Measurements from ENCODE around the gene DOCK7. TPM values are rescaled to one million over a fixed set of nuclear protein-coding genes. Genes with fewer than 3 reads are reported as not detected.
"Not testable (repeated sequence)": the region's sequence is repeated elsewhere in the genome, so short reads cannot be mapped to it uniquely, and the experiment has no call there.

DOCK7 gene
- total RNA-seq, 1 donor from 2014 or later = 40.6 TPM

DNA sequence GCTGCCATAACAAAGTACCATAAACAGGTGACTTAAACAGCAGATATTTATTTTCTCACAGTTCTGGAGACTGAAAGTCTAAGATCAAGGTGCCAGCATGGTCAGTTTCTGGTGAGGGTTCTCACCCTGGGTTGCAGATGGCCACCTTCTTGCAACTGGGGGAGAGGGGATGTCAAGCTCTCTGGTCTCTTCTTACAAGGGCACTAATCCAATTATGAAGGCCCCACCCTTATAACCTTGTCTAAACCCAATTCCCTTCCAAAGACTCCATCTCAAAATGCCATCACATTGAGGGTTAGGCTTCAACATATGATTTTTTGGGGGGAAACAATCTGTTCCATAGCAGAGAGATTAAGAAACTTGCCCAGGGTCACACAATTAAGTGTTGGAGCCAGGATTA lies 115.7 kb downstream of the DOCK7 start:
- no peaks in the 10 kb centered on the region for H3K36me3 ChIP-seq (ENCODE audit: control insufficient read depth, insufficient read depth, low read length)

DNA sequence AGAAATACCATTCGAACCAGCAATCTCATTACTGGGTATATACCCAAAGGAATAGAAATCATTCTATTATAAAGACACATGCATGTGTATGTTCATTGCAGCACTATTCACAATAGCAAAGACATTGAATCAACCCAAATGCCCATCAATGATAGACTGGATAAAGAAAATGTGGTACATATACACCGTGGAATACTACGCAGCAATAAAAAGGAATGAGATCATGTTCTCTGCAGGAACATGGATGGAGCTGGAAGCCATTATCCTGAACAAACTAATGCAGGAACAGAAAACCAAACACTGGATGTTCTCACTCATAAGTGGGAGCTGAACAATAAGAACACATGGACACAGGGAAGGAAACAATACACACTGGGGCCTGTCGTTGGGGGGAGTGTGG lies 116.7 kb downstream of the DOCK7 start:
- H3K27me3 ChIP-seq (ENCODE audit: control insufficient read depth, insufficient read depth, low read length); DNase-seq (ENCODE audit: low read depth); H3K36me3 ChIP-seq (ENCODE audit: control insufficient read depth, insufficient read depth, low read length); H3K4me3 ChIP-seq (ENCODE audit: low read depth, low read length): not testable (repeated sequence)

More for the DNA sequence above, 115.7 kb downstream of the DOCK7 start:
- no peaks in the 10 kb centered on the region for H3K27me3 ChIP-seq (ENCODE audit: control insufficient read depth, insufficient read depth, low read length)
- TF ChIP-seq, protein P1, sequence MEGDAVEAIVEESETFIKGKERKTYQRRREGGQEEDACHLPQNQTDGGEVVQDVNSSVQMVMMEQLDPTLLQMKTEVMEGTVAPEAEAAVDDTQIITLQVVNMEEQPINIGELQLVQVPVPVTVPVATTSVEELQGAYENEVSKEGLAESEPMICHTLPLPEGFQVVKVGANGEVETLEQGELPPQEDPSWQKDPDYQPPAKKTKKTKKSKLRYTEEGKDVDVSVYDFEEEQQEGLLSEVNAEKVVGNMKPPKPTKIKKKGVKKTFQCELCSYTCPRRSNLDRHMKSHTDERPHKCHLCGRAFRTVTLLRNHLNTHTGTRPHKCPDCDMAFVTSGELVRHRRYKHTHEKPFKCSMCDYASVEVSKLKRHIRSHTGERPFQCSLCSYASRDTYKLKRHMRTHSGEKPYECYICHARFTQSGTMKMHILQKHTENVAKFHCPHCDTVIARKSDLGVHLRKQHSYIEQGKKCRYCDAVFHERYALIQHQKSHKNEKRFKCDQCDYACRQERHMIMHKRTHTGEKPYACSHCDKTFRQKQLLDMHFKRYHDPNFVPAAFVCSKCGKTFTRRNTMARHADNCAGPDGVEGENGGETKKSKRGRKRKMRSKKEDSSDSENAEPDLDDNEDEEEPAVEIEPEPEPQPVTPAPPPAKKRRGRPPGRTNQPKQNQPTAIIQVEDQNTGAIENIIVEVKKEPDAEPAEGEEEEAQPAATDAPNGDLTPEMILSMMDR (IDR thresholded peaks at IDR 0.05; ENCODE audit: insufficient read depth, low read length, poor library complexity, severe bottlenecking) = no peak
- no peak for DNase-seq (ENCODE audit: low read depth)
- H3K4me3 ChIP-seq (ENCODE audit: low read depth, low read length) = no peak overlapping the region

DNA sequence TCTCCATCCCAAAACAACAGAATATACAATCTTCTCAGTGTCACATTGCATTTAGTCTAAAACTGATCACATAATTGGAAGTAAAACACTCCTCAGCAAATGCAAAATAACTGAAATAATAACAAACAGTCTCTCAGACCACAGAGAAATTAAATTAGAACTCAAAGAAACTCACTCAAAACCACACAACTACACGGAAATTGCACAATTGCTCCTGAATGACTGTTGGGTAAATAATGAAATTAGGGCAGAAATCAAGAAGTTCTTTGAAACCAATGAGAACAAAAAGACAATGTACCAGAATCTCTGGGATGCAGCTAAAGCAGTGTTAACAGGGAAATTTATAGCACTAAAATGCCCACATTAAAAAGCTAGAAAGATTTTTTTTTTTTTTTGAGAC lies 120.3 kb downstream of the DOCK7 start:
- H3K36me3 ChIP-seq (ENCODE audit: control insufficient read depth, insufficient read depth, low read length); DNase-seq (ENCODE audit: low read depth); H3K4me3 ChIP-seq (ENCODE audit: low read depth, low read length); H3K27me3 ChIP-seq (ENCODE audit: control insufficient read depth, insufficient read depth, low read length): not testable (repeated sequence)

DNA sequence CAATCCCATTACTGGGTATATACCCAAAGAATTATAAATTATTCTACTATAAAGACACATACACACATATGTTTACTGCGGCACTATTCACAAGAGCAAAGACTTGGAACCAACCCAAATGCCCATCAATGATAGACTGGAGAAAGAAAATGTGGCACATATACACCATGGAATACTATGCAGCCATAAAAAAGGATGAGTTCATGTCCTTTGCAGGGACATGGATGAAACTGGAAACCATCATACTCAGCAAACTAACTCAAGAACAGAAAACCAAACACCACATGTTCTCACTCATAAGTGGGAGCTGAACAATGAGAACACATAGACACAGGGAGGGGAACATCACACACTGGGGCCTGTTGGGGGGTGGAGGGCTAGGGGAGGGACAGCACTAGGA lies 121.0 kb downstream of the DOCK7 start:
- DNase-seq (ENCODE audit: low read depth); H3K36me3 ChIP-seq (ENCODE audit: control insufficient read depth, insufficient read depth, low read length): not testable (repeated sequence)

DNA sequence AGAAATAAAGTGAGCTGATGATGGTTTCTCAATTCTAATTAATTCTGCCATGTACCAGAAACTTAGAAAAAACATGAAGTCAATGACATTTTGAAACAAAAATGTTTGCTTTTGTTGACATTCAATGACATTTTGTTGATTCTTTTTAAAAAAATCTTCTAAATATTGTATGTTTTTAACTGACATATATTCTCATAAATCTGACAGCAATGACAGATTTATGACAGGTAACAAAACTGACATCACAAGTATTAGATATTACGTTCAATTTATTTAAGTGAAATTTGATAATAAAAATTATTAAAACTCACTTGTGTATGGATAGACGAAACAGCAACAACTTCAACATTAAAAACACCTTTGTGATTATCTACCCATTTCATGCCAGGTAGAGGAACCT lies 126.9 kb downstream of the DOCK7 start:
- TF ChIP-seq, protein P1 (IDR thresholded peaks at IDR 0.05; ENCODE audit: insufficient read depth, low read length, poor library complexity, severe bottlenecking) = no peak
- no peak for DNase-seq (ENCODE audit: low read depth)
- H3K27me3 ChIP-seq (ENCODE audit: control insufficient read depth, insufficient read depth, low read length) = no peaks in the 10 kb centered on the region
- no peaks in the 10 kb centered on the region for H3K36me3 ChIP-seq (ENCODE audit: control insufficient read depth, insufficient read depth, low read length)
- H3K4me3 ChIP-seq (ENCODE audit: low read depth, low read length) = no peak overlapping the region

More for the DNA sequence above, 121.0 kb downstream of the DOCK7 start:
- not testable (repeated sequence) for H3K27me3 ChIP-seq (ENCODE audit: control insufficient read depth, insufficient read depth, low read length); H3K4me3 ChIP-seq (ENCODE audit: low read depth, low read length)

DNA sequence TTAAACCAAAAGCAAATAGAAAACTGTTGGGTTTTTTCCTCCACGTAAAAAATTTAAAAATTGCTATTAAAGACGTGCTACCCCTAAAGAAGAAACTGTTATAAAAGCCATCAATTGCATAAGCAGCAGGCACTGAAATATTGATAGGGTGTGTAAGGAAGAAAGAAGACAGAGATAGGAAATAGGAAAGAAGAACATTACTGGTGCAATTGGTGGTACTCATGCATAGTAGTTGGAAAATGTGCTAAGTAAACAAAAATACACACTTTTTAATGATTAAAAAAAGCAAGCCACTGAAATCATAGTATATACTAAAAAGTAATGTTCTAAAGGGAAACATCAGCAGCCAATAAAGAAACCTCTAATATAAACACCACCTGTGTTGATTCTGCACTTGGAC lies 143.6 kb downstream of the DOCK7 start:
- no peak overlapping the region for H3K4me3 ChIP-seq (ENCODE audit: low read depth, low read length)
- TF ChIP-seq, protein P1 (IDR thresholded peaks at IDR 0.05; ENCODE audit: insufficient read depth, low read length, poor library complexity, severe bottlenecking) = no peak
- no peaks in the 10 kb centered on the region for H3K36me3 ChIP-seq (ENCODE audit: control insufficient read depth, insufficient read depth, low read length)
- no peak for DNase-seq (ENCODE audit: low read depth)
- no peaks in the 10 kb centered on the region for H3K27me3 ChIP-seq (ENCODE audit: control insufficient read depth, insufficient read depth, low read length)

DNA sequence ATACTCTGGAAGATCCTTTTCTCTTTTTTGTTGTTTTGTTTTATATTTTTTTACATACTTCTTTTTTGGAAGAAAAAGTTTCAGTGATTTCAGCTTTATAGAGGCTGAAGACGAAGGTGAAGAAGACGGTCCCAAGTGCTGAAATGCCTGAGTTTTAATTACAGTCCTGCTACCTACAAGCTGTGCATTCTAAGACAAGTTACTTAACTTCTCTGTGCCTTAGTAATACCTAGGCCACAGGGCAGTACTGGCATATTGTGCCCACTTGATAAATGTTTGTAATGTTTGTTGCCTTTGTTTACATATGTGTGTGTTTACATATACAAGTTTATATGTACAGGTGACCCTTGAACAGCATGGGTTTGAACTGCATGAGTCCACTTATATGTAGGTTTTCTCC lies 147.1 kb downstream of the DOCK7 start:
- Histone ChIP-seq H3K36me3 (ENCODE audit: control insufficient read depth, insufficient read depth, low read length) (no peaks in the 10 kb centered on the region), H3K4me3 (ENCODE audit: low read depth, low read length) (no peak overlapping the region), H3K27me3 (ENCODE audit: control insufficient read depth, insufficient read depth, low read length) (no peaks in the 10 kb centered on the region)
- TF ChIP-seq, protein P1 (IDR thresholded peaks at IDR 0.05; ENCODE audit: insufficient read depth, low read length, poor library complexity, severe bottlenecking) = no peak
- DNase-seq (ENCODE audit: low read depth) = no peak

All from kidney epithelial cell (primary cell).